Transverse colon (tissue), 4 donors: ENCODE data around the gene AKAP13.

Experiments used
- CTCF ChIP-seq, 5 experiments: fragments of 200-600 bp in 3 of 5; fragments of 450-650 bp in 2 of 5; sonication (generic) in 3 of 5; IDR thresholded peaks; 1 replicate in 2 of 5; 2 replicates in 3 of 5; pipeline ENCODE4 v1.5.1; 2016 to 2017; ENCODE audit warnings: antibody characterized with exemption in 5 of 5, inconsistent platforms in 3 of 5, mild to moderate bottlenecking in 2 of 5, moderate library complexity in 1 of 5
- POLR2A ChIP-seq: fragments of 450-650 bp; IDR thresholded peaks from one replicate; pipeline ENCODE4 v1.6.1; 2016; ENCODE audit warnings: antibody characterized with exemption, mild to moderate bottlenecking, moderate library complexity
- POLR2AphosphoS5 ChIP-seq, 3 donors: sonication (generic); formaldehyde crosslinking; IDR thresholded peaks; one replicate each; pipeline ENCODE4 v1.6.1; 2016; ENCODE audit warnings: antibody characterized with exemption in 3 of 3

- no peak for TF ChIP-seq CTCF (IDR thresholded peaks at IDR 0.05)
- no peak for TF ChIP-seq POLR2A
- TF ChIP-seq POLR2AphosphoS5 (IDR thresholded peaks at IDR 0.05) = no peak
Measured at GRCh38 chr15:85704066-85704465, 323.7 kb downstream of the AKAP13 start.
